Measurements from ENCODE around the gene DNAAF5. TPM values are rescaled to one million over a fixed set of nuclear protein-coding genes. Genes with fewer than 3 reads are reported as not detected.

Gene DNAAF5
- total and polyA plus RNA-seq, 2 of the 13 experiments (the other 11 are each of a cell fraction or from before 2014, with no cell fraction given), result 11.9 to 21.5 TPM

DNA sequence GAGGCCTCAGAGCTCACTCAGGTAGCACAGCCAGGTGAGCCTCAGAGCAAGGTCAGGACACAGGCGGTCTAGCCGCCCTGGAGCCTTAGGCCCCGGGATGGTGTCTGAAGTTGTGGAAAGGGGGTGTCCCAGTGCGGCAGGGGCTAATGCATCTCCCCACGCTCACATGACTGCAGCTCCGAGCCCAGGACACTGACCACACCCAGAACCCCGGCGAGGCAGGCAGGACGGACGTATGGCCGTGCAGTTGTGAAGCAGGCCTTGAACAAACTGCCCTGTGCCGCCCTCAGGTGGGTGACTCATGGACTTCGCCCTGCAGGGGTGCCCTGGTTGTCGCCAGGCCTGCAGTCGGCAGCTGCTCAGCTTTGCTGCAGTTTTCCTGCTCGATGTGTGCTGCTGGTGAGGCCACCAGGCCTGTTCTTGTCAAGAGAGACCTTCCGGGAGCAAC, 5.6 kb downstream of the DNAAF5 start (continued):
- TF ChIP-seq, protein P1, sequence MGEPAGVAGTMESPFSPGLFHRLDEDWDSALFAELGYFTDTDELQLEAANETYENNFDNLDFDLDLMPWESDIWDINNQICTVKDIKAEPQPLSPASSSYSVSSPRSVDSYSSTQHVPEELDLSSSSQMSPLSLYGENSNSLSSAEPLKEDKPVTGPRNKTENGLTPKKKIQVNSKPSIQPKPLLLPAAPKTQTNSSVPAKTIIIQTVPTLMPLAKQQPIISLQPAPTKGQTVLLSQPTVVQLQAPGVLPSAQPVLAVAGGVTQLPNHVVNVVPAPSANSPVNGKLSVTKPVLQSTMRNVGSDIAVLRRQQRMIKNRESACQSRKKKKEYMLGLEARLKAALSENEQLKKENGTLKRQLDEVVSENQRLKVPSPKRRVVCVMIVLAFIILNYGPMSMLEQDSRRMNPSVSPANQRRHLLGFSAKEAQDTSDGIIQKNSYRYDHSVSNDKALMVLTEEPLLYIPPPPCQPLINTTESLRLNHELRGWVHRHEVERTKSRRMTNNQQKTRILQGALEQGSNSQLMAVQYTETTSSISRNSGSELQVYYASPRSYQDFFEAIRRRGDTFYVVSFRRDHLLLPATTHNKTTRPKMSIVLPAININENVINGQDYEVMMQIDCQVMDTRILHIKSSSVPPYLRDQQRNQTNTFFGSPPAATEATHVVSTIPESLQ (CRISPR knock-in tag; conservative IDR thresholded peaks at IDR 0.05), result no peak
- TF ChIP-seq, protein P2, sequence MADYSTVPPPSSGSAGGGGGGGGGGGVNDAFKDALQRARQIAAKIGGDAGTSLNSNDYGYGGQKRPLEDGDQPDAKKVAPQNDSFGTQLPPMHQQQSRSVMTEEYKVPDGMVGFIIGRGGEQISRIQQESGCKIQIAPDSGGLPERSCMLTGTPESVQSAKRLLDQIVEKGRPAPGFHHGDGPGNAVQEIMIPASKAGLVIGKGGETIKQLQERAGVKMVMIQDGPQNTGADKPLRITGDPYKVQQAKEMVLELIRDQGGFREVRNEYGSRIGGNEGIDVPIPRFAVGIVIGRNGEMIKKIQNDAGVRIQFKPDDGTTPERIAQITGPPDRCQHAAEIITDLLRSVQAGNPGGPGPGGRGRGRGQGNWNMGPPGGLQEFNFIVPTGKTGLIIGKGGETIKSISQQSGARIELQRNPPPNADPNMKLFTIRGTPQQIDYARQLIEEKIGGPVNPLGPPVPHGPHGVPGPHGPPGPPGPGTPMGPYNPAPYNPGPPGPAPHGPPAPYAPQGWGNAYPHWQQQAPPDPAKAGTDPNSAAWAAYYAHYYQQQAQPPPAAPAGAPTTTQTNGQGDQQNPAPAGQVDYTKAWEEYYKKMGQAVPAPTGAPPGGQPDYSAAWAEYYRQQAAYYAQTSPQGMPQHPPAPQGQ (CRISPR knock-in tag; IDR thresholded peaks at IDR 0.05; ENCODE audit: borderline replicate concordance), result peak; percentile 55; the same call in 1 of the 2 replicates
- TF ChIP-seq NFYC (CRISPR knock-in tag; IDR thresholded peaks at IDR 0.05) (no peak), ZNF343 (CRISPR knock-in tag; IDR thresholded peaks at IDR 0.05) (no peak), SOX6 (IDR thresholded peaks at IDR 0.05) (no peak), SOX6 (CRISPR knock-in tag; IDR thresholded peaks at IDR 0.05) (peak; percentile 68), MTF1 (CRISPR knock-in tag; IDR thresholded peaks at IDR 0.05) (no peak), MIER2 (CRISPR knock-in tag; IDR thresholded peaks at IDR 0.05) (peak; percentile 41; the same call in 1 of the 2 replicates), ZNF121 (CRISPR knock-in tag; IDR thresholded peaks at IDR 0.05) (no peak), XRCC5 (optimal IDR thresholded peaks at IDR 0.05; ENCODE audit: low read length) (peak; percentile 87), SUZ12 (IDR thresholded peaks at IDR 0.05; ENCODE audit: low read depth, low read length) (no peak), ARID2 (CRISPR knock-in tag; IDR thresholded peaks at IDR 0.05; ENCODE audit: borderline replicate concordance) (no peak), KDM1A (CRISPR knock-in tag; IDR thresholded peaks at IDR 0.05) (no peak), MTF2 (CRISPR knock-in tag; IDR thresholded peaks at IDR 0.05; ENCODE audit: borderline replicate concordance) (no peak; the same call in 1 of the 2 replicates), CHD2 (IDR thresholded peaks at IDR 0.05; ENCODE audit: low read depth, low read length) (no peak), ZNF441 (CRISPR knock-in tag; IDR thresholded peaks at IDR 0.05; ENCODE audit: borderline replicate concordance) (no peak), EHMT2 (IDR thresholded peaks at IDR 0.05; ENCODE audit: borderline replicate concordance, low read depth, low read length) (no peak), ZBTB3 (CRISPR knock-in tag; IDR thresholded peaks at IDR 0.05; ENCODE audit: borderline replicate concordance, low read depth) (no peak)
- TF ChIP-seq, protein P3, sequence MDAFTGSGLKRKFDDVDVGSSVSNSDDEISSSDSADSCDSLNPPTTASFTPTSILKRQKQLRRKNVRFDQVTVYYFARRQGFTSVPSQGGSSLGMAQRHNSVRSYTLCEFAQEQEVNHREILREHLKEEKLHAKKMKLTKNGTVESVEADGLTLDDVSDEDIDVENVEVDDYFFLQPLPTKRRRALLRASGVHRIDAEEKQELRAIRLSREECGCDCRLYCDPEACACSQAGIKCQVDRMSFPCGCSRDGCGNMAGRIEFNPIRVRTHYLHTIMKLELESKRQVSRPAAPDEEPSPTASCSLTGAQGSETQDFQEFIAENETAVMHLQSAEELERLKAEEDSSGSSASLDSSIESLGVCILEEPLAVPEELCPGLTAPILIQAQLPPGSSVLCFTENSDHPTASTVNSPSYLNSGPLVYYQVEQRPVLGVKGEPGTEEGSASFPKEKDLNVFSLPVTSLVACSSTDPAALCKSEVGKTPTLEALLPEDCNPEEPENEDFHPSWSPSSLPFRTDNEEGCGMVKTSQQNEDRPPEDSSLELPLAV (CRISPR knock-in tag; conservative IDR thresholded peaks at IDR 0.05; ENCODE audit: low read depth), result no peak
- TF ChIP-seq, protein P4, sequence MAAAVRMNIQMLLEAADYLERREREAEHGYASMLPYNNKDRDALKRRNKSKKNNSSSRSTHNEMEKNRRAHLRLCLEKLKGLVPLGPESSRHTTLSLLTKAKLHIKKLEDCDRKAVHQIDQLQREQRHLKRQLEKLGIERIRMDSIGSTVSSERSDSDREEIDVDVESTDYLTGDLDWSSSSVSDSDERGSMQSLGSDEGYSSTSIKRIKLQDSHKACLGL (CRISPR knock-in tag; IDR thresholded peaks at IDR 0.05), result no peak
- TF ChIP-seq, protein P5, sequence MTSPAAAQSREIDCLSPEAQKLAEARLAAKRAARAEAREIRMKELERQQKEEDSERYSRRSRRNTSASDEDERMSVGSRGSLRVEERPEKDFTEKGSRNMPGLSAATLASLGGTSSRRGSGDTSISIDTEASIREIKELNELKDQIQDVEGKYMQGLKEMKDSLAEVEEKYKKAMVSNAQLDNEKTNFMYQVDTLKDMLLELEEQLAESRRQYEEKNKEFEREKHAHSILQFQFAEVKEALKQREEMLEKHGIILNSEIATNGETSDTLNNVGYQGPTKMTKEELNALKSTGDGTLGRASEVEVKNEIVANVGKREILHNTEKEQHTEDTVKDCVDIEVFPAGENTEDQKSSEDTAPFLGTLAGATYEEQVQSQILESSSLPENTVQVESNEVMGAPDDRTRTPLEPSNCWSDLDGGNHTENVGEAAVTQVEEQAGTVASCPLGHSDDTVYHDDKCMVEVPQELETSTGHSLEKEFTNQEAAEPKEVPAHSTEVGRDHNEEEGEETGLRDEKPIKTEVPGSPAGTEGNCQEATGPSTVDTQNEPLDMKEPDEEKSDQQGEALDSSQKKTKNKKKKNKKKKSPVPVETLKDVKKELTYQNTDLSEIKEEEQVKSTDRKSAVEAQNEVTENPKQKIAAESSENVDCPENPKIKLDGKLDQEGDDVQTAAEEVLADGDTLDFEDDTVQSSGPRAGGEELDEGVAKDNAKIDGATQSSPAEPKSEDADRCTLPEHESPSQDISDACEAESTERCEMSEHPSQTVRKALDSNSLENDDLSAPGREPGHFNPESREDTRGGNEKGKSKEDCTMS (CRISPR knock-in tag; conservative IDR thresholded peaks at IDR 0.05), result no peak
- TF ChIP-seq, protein P6, sequence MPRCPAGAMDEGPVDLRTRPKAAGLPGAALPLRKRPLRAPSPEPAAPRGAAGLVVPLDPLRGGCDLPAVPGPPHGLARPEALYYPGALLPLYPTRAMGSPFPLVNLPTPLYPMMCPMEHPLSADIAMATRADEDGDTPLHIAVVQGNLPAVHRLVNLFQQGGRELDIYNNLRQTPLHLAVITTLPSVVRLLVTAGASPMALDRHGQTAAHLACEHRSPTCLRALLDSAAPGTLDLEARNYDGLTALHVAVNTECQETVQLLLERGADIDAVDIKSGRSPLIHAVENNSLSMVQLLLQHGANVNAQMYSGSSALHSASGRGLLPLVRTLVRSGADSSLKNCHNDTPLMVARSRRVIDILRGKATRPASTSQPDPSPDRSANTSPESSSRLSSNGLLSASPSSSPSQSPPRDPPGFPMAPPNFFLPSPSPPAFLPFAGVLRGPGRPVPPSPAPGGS (CRISPR knock-in tag; IDR thresholded peaks at IDR 0.05), result no peak

All from HepG2 (cell line).